MCF 10A (cell line): ENCODE measurements around the gene PTGER4. TPM values are rescaled to one million over a fixed set of nuclear protein-coding genes. Genes with fewer than 3 reads are reported as not detected.
"Not testable (repeated sequence)": the region's sequence is repeated elsewhere in the genome, so short reads cannot be mapped to it uniquely, and the experiment has no call there.

Source experiments
- BruUV-seq: library from RNA; stranded (reverse); fragments of 400-500 nt; replicated peaks from 2 replicates; lab custom pipeline; 2021; lab: Mats Ljungman, UMichigan
- CTCF ChIA-PET: fragments of 300-600 bp; sonication (Branson Sonifier 250); formaldehyde crosslinking; extraction: SDS; loops from one replicate; lab custom pipeline; 2021; ENCODE audit warnings: antibody characterized with exemption, inconsistent platforms; lab: Yijun Ruan, JAX
- POLR2A ChIA-PET: fragments of 300-600, 350-650 bp; sonication (Branson Sonifier 250); formaldehyde crosslinking; extraction: SDS; loops from one replicate; lab custom pipeline; 2020; ENCODE audit warnings: antibody characterized with exemption, inconsistent platforms; lab: Yijun Ruan, JAX
- DNase-seq: peaks from one replicate; pipeline ENCODE4 v3.0.0-alpha.2; 2018; ENCODE audit not compliant: unreplicated experiment
- H3K27ac Mint-ChIP-seq: one replicate; pipeline ENCODE4 v1.8.0; 2022; ENCODE audit warnings: mild to moderate bottlenecking, low read depth, mixed read lengths; ENCODE audit not compliant: unreplicated experiment
- H3K27me3 Mint-ChIP-seq: one replicate; pipeline ENCODE4 v1.8.0; 2022; ENCODE audit warnings: mixed read lengths; ENCODE audit not compliant: insufficient read depth, unreplicated experiment
- H3K36me3 Mint-ChIP-seq: one replicate; pipeline ENCODE4 v1.8.0; 2022; ENCODE audit warnings: mild to moderate bottlenecking, moderate library complexity, mixed read lengths; ENCODE audit not compliant: insufficient read depth, unreplicated experiment
- H3K4me1 Mint-ChIP-seq: one replicate; pipeline ENCODE4 v1.8.0; 2022; ENCODE audit warnings: mixed read lengths; ENCODE audit not compliant: insufficient read depth, unreplicated experiment
- H3K4me3 Mint-ChIP-seq: one replicate; pipeline ENCODE4 v1.8.0; 2022; ENCODE audit warnings: mild to moderate bottlenecking, moderate library complexity, mixed read lengths; ENCODE audit not compliant: unreplicated experiment
- H3K9me3 Mint-ChIP-seq: one replicate; pipeline ENCODE4 v1.8.0; 2022; ENCODE audit warnings: mixed read lengths; ENCODE audit not compliant: unreplicated experiment
- CTCF ChIP-seq: fragments of 200-600 bp; IDR thresholded peaks from one replicate; pipeline ENCODE4 v1.8.0; 2022; ENCODE audit warnings: antibody characterized with exemption, mild to moderate bottlenecking; ENCODE audit not compliant: unreplicated experiment
- intact Hi-C: fragments of 100-400 bp; cut with micrococcal nuclease; formaldehyde crosslinking; loops from 2 replicates; pipeline ENCODE4 v1.14.1; 2022
- total RNA-seq: library from RNA; stranded (reverse); gene quantifications from 2 replicates; pipeline ENCODE4 v1.2.3, GENCODE V29; 2022

Gene PTGER4
- total RNA-seq, 1 experiment from 2014 or later: 2.5 TPM

- no peak for DNase-seq
- ChIA-PET CTCF (interaction anchor here (0.6 to 2.4 kb wide), 4 partner anchors 15 to 1531 kb away, joined by 3 to 8 read pairs (median 5); no protein-coding TSS in a partner anchor), POLR2A (no interaction called here)
- TF ChIP-seq CTCF: no peak
- H3K27ac Mint-ChIP-seq: no peak overlapping the region
- intact Hi-C loops: no loop called here
- H3K4me1 Mint-ChIP-seq: no peaks in the 10 kb centered on the region
- peaks cover 6% of the 10 kb centered on the region for H3K9me3 Mint-ChIP-seq
- H3K36me3 Mint-ChIP-seq: peaks cover 47% of the 10 kb centered on the region
- H3K27me3 Mint-ChIP-seq: no peaks in the 10 kb centered on the region
- H3K4me3 Mint-ChIP-seq: no peak overlapping the region
- BruUV-seq: no TSS peak
Observed at GRCh38 chr5:40720069-40720468, 40.4 kb downstream of the PTGER4 start.

GRCh38 chr5:40722497-40722911 lies 42.8 kb downstream of the PTGER4 start:
- CTCF ChIA-PET, POLR2A ChIA-PET, H3K27ac Mint-ChIP-seq, H3K4me1 Mint-ChIP-seq, DNase-seq, BruUV-seq, intact Hi-C loops, H3K4me3 Mint-ChIP-seq, H3K27me3 Mint-ChIP-seq, H3K9me3 Mint-ChIP-seq: not testable (repeated sequence)
- peaks cover 30% of the 10 kb centered on the region for H3K36me3 Mint-ChIP-seq

GRCh38 chr5:40733434-40733833 lies 53.7 kb downstream of the PTGER4 start:
- no peak for DNase-seq
- Mint-ChIP-seq H3K27me3 (no peaks in the 10 kb centered on the region), H3K36me3 (peaks cover 10% of the 10 kb centered on the region), H3K4me3 (no peak overlapping the region), H3K27ac (no peak overlapping the region), H3K9me3 (no peaks in the 10 kb centered on the region), H3K4me1 (peaks cover 12% of the 10 kb centered on the region)
- ChIA-PET POLR2A (interaction anchor here (1.3 kb wide), 1 partner anchor 65 kb away, joined by 3 read pairs; no protein-coding TSS in a partner anchor), CTCF (interaction anchor here (0.5 to 1.8 kb wide), 7 partner anchors 13 to 1155 kb away, joined by 3 to 9 read pairs (median 5); no protein-coding TSS in a partner anchor)
- no TSS peak for BruUV-seq
- TF ChIP-seq CTCF: no peak
- intact Hi-C loops: no loop called here

- peaks cover 12% of the 10 kb centered on the region for H3K4me1 Mint-ChIP-seq
- no TSS peak for BruUV-seq
- no peak overlapping the region for H3K4me3 Mint-ChIP-seq
- H3K27ac Mint-ChIP-seq: no peak overlapping the region
- H3K27me3 Mint-ChIP-seq: no peaks in the 10 kb centered on the region
- DNase-seq: no peak
- TF ChIP-seq CTCF: no peak
- intact Hi-C loops: no loop called here
- no peaks in the 10 kb centered on the region for H3K9me3 Mint-ChIP-seq
- CTCF ChIA-PET: interaction anchor here (0.5 to 2.3 kb wide), 12 partner anchors 9 to 1155 kb away, joined by 3 to 9 read pairs (median 5); no protein-coding TSS in a partner anchor
- H3K36me3 Mint-ChIP-seq: peaks cover 12% of the 10 kb centered on the region
- POLR2A ChIA-PET: interaction anchor here (1.3 kb wide), 1 partner anchor 65 kb away, joined by 3 read pairs; no protein-coding TSS in a partner anchor
Observed at GRCh38 chr5:40733879-40734563, 54.3 kb downstream of the PTGER4 start.
